HG02588 (cell line): ENCODE measurements around the gene ATAT1.
"Not testable (repeated sequence)": the region's sequence is repeated elsewhere in the genome, so short reads cannot be mapped to it uniquely, and the experiment has no call there.

ENCODE experiments used
- ATAC-seq: cut with Tn5 transposase; IDR thresholded peaks from one replicate; pipeline ENCODE4 v1.9.1; 2021; ENCODE audit warnings: mild to moderate bottlenecking, moderate library complexity; ENCODE audit not compliant: unreplicated experiment

Gene ATAT1

GRCh38 chr6:30626484-30627366 lies at the start of gene ATAT1:
Gene ATAT1 (plus strand): TSS chr6:30626874.
- ATAC-seq: peak; percentile 86

GRCh38 chr6:30578051-30578450 lies 48.6 kb upstream of the ATAT1 start:
- no peak for ATAC-seq

- ATAC-seq: no peak
Measured at GRCh38 chr6:30583921-30584320, 42.8 kb upstream of the ATAT1 start.

GRCh38 chr6:30589754-30590358 lies 36.8 kb upstream of the ATAT1 start:
- no peak for ATAC-seq

- ATAC-seq: no peak
Measured at GRCh38 chr6:30590509-30590908, 36.2 kb upstream of the ATAT1 start.

GRCh38 chr6:30591008-30591407 lies 35.7 kb upstream of the ATAT1 start:
- no peak for ATAC-seq

- ATAC-seq: no peak
Measured at GRCh38 chr6:30592287-30592686, 34.4 kb upstream of the ATAT1 start.

- ATAC-seq: not testable (repeated sequence)
Measured at GRCh38 chr6:30597315-30598144, 29.1 kb upstream of the ATAT1 start.

DNA sequence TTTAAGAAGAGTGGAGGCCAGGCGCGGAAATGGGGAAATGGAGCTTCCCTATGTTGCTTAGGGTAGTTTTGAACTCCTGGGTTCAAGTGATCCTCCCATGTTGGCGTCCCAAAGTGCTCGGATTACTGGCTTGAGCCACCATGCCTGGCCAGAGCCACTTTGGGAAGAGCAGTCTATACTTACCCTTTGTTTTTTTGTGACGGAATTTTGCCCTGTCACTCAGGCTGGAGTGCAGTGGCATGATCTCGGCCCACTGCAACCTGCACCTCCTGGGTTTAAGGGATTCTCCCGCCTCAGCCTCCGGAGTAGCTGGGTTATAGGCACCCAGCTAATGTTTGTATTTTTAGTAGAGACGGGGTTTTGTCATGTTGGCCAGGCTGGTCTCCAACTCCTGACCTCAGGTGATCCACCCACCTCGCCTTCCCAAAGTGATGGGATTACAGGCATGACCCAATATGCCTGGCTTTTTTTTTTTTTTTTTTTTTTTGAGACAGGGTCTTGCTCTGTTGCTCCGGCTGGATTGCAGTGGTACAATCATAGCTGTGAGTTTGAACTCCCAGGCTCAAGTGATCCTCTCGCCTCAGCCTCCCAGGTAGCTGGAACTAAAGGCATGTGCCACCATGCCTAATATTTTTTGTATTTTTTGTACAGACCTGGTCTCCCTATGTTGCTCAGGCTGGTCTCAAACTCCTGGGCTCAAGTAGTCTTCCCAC lies 27.6 kb upstream of the ATAT1 start:
- no peak for ATAC-seq

DNA sequence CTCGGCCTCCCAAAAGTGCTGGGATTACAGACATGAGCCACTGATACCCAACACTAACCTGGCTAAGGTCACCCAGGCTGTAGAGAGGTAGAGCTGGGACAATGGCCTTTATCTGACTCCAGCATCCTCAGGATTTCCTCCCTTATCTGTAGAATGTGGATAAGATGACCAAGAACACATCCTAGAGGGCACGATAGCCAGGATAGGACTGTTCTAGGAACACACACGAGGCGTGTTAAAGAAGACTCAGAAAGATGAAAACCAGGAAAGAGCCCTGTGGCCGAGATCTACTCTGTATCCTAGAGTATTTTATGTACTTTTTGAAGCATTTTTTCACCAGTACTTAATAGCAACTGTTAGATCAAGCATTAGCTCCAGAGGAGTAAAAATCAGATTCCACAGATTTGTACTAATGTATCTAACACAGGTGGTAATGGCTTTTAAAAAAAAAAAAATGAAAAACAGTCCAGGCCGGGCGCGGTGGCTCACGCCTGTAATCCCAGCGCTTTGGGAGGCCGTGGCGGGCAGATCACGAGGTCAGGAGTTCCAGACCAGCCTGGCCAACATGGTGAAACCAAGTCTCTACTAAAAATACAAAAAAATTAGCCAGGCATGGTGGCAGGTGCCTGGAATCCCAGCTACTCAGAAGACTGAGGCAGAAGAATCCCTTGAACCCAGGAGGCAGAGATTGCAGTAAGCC lies 26.9 kb upstream of the ATAT1 start:
- ATAC-seq: no peak

GRCh38 chr6:30600451-30600961 lies 26.2 kb upstream of the ATAT1 start:
- no peak for ATAC-seq

DNA sequence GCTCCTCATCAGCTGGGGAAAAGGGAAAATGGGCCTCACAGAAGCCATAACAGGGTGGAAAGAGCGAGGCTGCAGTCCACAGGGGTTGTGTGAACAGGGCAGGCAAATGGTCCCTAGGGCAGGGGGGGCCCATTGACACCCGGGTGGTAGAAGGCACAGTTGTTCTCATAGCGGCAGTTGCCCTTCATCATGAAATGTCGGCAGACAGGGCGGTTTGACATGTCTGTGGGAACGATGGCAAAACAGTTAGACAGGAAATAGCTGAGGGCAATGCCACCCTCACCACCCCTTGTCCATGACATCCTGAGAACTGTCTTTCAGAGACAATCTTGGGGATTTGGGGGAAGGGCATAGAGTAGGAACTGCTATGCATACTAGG lies 25.2 kb upstream of the ATAT1 start:
- no peak for ATAC-seq

GRCh38 chr6:30601815-30602641 lies 24.6 kb upstream of the ATAT1 start:
- no peak for ATAC-seq

DNA sequence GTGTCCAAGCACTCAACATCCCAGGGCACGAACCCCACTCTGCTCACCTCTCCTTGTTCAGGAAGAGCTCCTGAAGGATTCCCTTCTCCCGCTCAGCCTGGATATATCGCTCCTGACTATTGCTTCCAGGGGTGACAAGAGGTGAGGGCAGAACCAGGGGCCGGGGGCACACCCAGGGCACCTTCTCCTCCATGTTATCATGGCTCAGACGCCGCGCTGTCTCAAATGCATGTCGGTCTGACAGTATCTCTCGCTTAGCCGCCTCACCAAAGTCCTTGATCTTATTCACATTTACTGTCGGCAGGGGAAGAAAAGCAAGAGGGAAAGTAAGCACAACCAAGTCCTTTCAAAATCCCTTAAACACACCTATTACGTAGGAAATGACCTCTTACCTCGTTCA lies 22.7 kb upstream of the ATAT1 start:
- no peak for ATAC-seq

DNA sequence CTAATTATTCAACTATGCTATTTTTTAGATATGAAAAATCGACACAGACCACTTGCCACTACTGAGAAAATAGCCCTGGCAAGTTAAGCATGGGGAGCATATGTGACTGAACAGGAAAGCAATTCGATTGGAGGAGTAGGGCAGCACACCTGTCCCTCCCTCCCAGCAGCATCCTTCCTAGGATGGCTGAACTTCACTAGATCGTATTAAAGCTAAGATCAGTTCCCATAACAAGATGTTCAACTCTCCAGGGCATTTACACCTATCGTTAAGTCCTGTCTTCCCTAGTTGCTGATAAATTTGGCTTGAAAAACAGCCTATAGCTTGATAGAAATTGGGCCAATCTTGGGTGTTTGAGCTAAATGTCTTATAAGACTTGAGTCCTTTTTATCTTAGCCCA lies 16.6 kb upstream of the ATAT1 start:
- ATAC-seq: no peak

- no peak for ATAC-seq
Measured at GRCh38 chr6:30611150-30611855, 15.4 kb upstream of the ATAT1 start.

GRCh38 chr6:30611856-30612194 lies 14.8 kb upstream of the ATAT1 start:
- no peak for ATAC-seq

DNA sequence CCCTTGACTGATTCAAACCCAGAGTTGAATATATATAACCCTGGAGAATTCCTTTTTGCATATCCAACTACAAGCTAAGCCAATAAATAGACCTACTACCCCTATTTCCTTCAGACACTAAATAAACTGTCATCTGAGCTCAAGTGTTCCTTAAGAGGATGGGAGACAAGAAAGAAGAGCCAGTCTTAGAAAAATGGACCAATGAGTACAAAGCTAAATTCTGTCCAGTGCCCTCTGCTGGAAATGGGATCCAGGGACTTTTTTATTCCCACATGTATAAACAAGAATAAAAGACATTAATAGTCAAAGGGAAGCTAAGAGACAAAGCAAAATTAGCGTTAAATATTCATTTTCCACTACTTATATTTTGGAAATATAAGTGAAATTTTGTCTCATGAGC lies 14.5 kb upstream of the ATAT1 start:
- ATAC-seq: no peak
